ENCODE results near the gene WWTR1.
A peak's percentile ranks its signal among the peaks of the same experiment; 100 is the strongest.

WWTR1 gene

DNA sequence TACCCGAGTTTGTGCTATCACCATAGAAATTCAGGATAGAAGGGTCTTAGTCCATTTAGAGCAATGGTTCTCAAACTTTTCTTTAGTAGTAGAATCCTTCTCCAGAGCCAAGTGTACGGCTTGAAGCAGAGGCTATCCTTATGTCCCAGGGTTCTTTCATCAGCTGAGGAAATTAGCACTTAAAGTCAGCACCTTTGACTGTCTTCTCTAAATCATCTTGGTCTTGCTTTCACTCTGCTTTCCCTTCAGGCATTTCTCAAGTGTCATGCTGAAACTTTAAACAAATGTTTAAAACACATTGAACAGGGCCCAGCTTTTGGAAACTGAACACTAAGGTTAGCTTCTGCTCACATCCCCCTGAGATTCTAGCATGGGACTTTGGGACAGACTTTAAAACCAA is 105.1 kb downstream of the WWTR1 start:
- H3K27me3 ChIP-seq (ENCODE audit: insufficient read depth, low read length), result no peaks in the 10 kb centered on the region
- H3K36me3 ChIP-seq (ENCODE audit: insufficient read depth, low read length), result peaks cover 3% of the 10 kb centered on the region

DNA sequence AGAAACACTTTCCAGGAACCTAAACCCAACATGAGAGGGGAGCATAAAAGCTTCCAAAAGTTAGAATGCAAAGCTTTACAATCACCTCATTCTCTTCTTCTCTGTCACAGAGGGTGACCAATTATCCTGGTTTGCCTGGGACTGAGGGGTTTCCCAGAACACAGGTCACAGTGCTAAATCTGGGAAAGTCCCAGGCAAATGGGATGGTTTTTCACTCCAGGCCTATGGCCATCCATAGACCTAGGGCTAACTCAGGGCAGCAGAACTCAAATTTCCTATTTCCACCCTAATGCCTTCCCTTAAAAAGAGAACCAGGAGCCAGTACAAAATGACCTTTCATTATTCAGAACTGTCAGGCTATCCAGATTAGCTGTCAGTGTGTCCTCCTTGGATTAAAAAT is 106.3 kb downstream of the WWTR1 start:
- Histone ChIP-seq H3K9me3 (ENCODE audit: low read length) (no peaks in the 10 kb centered on the region), H3K4me3 (ENCODE audit: low read length) (no peak overlapping the region), H3K36me3 (ENCODE audit: insufficient read depth, low read length) (peaks cover 3% of the 10 kb centered on the region), H3K4me1 (ENCODE audit: insufficient read depth, low read length) (peaks cover 23% of the 10 kb centered on the region), H3K27me3 (ENCODE audit: insufficient read depth, low read length) (no peaks in the 10 kb centered on the region), H2AFZ (ENCODE audit: low read depth, low read length) (no peak overlapping the region)

More for the DNA sequence above, 105.1 kb downstream of the WWTR1 start:
- Histone ChIP-seq H3K4me3 (ENCODE audit: low read length) (no peak overlapping the region), H3K9me3 (ENCODE audit: low read length) (no peaks in the 10 kb centered on the region), H2AFZ (ENCODE audit: low read depth, low read length) (no peak overlapping the region), H3K4me1 (ENCODE audit: insufficient read depth, low read length) (peaks cover 23% of the 10 kb centered on the region)

DNA sequence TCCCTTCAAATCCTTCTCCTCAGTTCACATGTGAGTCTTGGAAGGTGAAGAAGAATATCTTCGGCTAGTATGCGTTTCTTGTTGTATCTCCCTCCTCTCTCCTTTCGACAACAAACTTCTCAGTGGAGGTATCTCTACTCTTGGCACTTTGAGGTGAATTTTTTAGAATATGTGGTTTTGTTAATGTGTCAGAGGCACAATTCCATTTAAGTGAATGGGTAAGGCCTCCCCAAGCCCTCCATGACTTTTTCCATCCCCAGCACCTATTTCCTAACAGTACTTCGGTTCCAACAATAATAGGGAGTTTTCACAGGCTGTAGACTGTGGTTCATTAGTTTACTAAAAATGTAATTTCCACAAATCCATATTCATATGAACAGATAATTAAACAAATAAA is 109.2 kb downstream of the WWTR1 start:
- H2AFZ ChIP-seq (ENCODE audit: low read depth, low read length), result no peak overlapping the region
- no peaks in the 10 kb centered on the region for H3K9me3 ChIP-seq (ENCODE audit: low read length)
- peaks cover 4% of the 10 kb centered on the region for H3K4me1 ChIP-seq (ENCODE audit: insufficient read depth, low read length)
- no peaks in the 10 kb centered on the region for H3K27me3 ChIP-seq (ENCODE audit: insufficient read depth, low read length)
- H3K4me3 ChIP-seq (ENCODE audit: low read length), result no peak overlapping the region
- H3K36me3 ChIP-seq (ENCODE audit: insufficient read depth, low read length), result peaks cover 3% of the 10 kb centered on the region

DNA sequence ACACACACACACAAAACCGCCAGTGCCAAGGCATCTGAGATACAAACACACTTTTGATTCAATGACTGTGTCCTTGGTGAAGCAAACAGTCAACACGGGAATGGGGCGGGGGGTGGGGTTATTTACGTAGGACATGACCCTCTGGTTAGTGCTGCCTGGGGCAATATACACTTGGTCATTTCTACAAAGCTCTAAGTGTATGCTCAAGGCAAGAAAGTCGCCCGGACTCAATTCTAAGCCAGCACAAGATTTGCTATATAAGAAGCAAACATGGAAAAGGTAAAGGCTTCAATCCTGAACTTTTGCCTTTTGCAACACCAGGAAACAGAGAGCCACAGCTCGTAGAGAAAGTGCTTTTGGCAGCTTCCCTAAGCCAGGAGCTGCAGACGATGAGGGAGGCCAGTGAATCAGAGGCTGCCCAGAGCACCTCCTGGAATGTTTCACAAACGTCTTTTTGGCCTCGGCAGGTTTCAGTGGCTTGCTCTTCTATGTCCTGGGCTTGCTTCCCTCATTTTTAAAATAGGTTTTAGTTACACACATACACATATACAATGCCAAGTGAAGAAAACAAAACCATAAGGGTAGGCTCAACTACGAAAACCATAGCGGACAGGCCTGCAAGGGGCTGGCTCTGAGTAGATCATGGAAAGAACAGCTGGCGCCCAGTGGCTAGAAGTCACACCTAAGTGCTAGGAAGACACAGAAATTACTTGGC is 109.7 kb downstream of the WWTR1 start:
- Histone ChIP-seq H3K4me1 (ENCODE audit: insufficient read depth, low read length) (no peaks in the 10 kb centered on the region), H3K27me3 (ENCODE audit: insufficient read depth, low read length) (no peaks in the 10 kb centered on the region), H3K36me3 (ENCODE audit: insufficient read depth, low read length) (peaks cover 3% of the 10 kb centered on the region), H3K4me3 (ENCODE audit: low read length) (no peak overlapping the region), H2AFZ (ENCODE audit: low read depth, low read length) (no peak overlapping the region), H3K9me3 (ENCODE audit: low read length) (no peaks in the 10 kb centered on the region)

DNA sequence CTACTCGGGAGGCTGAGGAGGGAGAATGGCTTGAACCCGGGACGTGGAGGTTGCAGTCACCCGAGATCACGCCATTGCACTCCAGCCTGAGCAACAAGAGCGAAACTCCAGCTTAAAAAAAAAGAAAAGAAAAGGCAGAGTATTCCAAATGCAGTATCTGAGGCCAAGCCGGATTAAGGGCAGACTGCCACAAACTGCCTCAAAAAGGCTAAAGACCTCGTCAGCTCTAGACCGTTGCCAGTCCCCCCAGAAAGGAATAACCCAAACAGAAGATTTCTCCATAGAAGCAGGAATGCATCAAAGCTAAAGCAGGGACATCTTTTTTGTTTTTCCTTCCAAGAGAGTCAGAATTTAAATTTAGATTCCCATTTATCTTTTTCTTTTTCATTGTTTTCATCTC is 110.4 kb downstream of the WWTR1 start:
- H2AFZ ChIP-seq (ENCODE audit: low read depth, low read length), result no peak overlapping the region
- no peak overlapping the region for H3K4me3 ChIP-seq (ENCODE audit: low read length)
- no peaks in the 10 kb centered on the region for H3K27me3 ChIP-seq (ENCODE audit: insufficient read depth, low read length)
- H3K36me3 ChIP-seq (ENCODE audit: insufficient read depth, low read length), result peaks cover 5% of the 10 kb centered on the region
- H3K4me1 ChIP-seq (ENCODE audit: insufficient read depth, low read length), result no peaks in the 10 kb centered on the region
- no peaks in the 10 kb centered on the region for H3K9me3 ChIP-seq (ENCODE audit: low read length)

DNA sequence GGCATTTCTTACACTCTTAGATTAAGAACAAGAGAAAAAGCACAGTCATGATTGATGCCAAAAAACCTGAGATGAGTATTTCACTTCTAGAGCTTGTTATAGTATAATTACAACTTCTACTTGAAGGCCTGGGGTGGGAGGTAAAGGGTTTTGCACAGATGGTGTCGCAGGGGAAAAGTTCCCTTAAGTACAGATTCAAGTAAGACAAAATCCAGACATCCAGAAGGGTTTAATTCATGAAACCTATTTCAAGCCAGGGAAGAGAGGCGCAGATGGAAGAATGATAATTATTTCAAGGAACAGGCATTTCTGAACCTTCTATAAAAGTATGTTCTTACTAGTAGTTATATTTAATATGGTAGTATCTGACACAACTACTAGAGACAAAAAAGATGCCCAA is 112.8 kb downstream of the WWTR1 start:
- peaks cover 2% of the 10 kb centered on the region for H3K9me3 ChIP-seq (ENCODE audit: low read length)
- no peaks in the 10 kb centered on the region for H3K27me3 ChIP-seq (ENCODE audit: insufficient read depth, low read length)
- peaks cover 13% of the 10 kb centered on the region for H3K4me1 ChIP-seq (ENCODE audit: insufficient read depth, low read length)
- no peak overlapping the region for H3K4me3 ChIP-seq (ENCODE audit: low read length)
- peaks cover 20% of the 10 kb centered on the region for H3K36me3 ChIP-seq (ENCODE audit: insufficient read depth, low read length)
- H2AFZ ChIP-seq (ENCODE audit: low read depth, low read length), result no peak overlapping the region

DNA sequence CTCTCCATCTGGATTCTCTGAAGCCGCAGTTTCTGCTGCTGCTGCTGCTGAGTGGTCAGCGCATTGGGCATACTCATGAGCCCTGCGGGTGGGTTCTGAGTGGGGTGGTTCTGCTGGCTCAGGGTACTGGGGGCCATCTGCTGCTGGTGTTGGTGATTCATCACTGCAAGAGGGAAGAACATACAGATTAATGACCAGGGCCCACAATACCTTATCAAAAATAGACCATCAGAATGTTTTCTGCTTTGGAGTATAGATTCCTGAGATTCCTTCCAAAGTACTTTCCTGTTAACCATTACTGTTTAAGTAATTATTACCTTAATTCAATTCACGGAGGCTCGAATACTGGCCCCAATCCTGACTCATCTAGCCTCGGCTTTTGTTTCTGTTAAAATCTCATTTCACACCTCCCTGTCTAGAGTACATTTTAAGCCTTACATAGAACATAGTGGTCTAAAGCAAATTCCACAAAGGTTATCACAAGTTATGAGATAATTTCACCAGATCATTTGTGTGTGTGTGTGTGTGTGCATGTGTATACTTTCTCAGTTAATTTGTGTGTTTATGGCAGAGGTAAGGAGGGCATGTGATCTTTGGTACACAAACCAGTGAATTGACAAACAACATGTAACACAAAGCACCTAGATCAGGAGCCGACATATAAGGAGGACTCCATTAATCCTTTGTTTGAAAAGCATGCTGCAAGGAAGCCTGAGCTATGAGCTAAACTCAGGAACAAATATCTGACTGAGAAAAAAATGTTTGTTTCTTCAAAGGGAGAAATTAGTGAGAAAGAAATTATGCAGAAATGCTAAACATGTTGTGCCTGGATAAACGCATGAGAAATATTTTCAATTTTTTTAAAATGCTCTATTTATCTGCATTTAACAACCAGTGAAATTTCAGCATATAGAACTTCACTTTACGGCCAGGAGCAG is 115.2 kb downstream of the WWTR1 start:
- H3K27me3 ChIP-seq (ENCODE audit: insufficient read depth, low read length), result no peaks in the 10 kb centered on the region
- H2AFZ ChIP-seq (ENCODE audit: low read depth, low read length), result no peak overlapping the region
- H3K36me3 ChIP-seq (ENCODE audit: insufficient read depth, low read length), result peaks cover 16% of the 10 kb centered on the region
- peaks cover 27% of the 10 kb centered on the region for H3K4me1 ChIP-seq (ENCODE audit: insufficient read depth, low read length)
- no peak overlapping the region for H3K4me3 ChIP-seq (ENCODE audit: low read length)
- peaks cover 2% of the 10 kb centered on the region for H3K9me3 ChIP-seq (ENCODE audit: low read length)

DNA sequence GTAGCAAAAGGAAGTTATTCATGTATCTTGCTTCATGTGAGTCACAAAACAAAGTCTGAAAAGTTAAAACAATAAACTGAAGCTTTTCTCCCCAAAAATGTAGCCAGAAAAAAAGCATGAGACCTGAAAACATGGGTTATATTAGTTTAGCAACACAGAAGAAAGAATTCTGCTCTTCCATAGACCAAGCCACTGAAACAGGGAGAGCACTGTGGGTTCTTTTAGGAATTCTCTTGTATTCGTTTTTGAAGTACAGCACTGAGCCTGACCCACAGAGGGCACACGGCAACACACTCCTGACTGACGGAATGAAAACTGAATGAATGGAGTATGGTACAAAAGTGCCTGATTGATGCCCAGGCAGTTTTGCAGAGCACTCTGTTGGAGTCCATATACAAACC is 116.7 kb downstream of the WWTR1 start:
- H3K36me3 ChIP-seq (ENCODE audit: insufficient read depth, low read length), result peaks cover 16% of the 10 kb centered on the region
- peaks cover 2% of the 10 kb centered on the region for H3K9me3 ChIP-seq (ENCODE audit: low read length)
- H3K27me3 ChIP-seq (ENCODE audit: insufficient read depth, low read length), result no peaks in the 10 kb centered on the region
- peaks cover 41% of the 10 kb centered on the region for H3K4me1 ChIP-seq (ENCODE audit: insufficient read depth, low read length)
- no peak overlapping the region for H2AFZ ChIP-seq (ENCODE audit: low read depth, low read length)
- H3K4me3 ChIP-seq (ENCODE audit: low read length), result no peak overlapping the region

DNA sequence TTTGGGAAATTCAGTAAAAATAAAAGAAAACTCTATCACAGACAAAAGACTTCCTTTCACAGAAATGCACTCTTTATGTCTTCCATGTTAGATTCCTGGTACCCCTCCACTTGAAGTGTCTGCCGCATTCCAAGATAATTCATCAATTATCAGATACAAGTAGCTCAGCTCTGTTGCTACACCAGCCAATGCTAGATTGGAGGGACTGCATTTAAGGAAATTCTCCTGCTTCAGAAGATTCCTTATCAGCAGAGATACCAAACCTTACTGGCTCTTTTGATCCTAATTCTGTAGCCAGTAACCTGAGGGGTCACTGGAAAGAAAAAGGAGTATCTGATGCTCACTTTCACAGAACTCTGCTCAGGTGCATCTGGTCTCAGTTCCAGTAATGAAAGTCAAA is 119.5 kb downstream of the WWTR1 start:
- no peak overlapping the region for H3K4me3 ChIP-seq (ENCODE audit: low read length)
- H3K4me1 ChIP-seq (ENCODE audit: insufficient read depth, low read length), result peaks cover 62% of the 10 kb centered on the region
- no peak overlapping the region for H2AFZ ChIP-seq (ENCODE audit: low read depth, low read length)

DNA sequence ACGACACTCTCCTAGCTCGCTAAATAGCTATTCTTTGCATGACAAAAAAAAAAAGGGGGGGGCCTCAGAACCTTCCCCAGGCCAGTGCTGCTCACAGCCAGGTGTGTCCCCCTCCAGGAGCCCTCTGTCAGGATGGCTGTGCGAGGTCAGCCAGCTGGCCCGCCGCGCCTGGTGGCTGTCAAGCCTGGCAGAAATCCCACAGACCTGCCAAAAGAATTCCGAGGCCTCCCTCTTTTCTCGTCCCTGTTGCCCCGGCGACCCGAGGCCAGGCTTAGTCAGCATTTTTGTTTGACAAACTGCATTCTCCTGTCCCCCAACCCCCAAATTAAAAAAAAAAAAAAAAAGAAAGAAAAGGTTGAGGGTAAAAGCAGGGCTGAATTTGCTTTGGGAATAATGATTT is 121.4 kb downstream of the WWTR1 start:
- peak overlapping the region; percentile 2 for H3K4me3 ChIP-seq (ENCODE audit: low read length)
- peaks cover 2% of the 10 kb centered on the region for H3K9me3 ChIP-seq (ENCODE audit: low read length)
- peaks cover 73% of the 10 kb centered on the region for H3K4me1 ChIP-seq (ENCODE audit: insufficient read depth, low read length)
- peaks cover 5% of the 10 kb centered on the region for H3K36me3 ChIP-seq (ENCODE audit: insufficient read depth, low read length)
- no peak overlapping the region for H2AFZ ChIP-seq (ENCODE audit: low read depth, low read length)
- H3K27me3 ChIP-seq (ENCODE audit: insufficient read depth, low read length), result no peaks in the 10 kb centered on the region

More for the DNA sequence above, 119.5 kb downstream of the WWTR1 start:
- Histone ChIP-seq H3K9me3 (ENCODE audit: low read length) (peaks cover 2% of the 10 kb centered on the region), H3K36me3 (ENCODE audit: insufficient read depth, low read length) (peaks cover 16% of the 10 kb centered on the region), H3K27me3 (ENCODE audit: insufficient read depth, low read length) (no peaks in the 10 kb centered on the region)

DNA sequence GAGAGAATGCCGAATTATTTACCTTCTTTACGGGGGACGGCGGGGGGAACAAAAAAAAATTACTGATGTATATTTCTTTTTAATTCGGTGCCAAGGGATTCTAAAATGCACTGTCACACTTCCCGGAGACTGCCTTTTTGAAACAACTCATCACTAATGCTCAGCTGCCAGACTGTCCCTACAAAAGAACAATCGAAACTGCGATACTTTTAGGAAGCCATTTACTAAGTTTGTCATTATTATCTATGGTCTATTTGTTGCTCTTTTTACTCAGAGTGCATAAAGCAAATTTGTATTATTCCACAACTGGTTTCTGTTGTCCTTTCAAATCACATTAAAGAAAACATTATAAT is 122.5 kb downstream of the WWTR1 start:
- H3K4me3 ChIP-seq (ENCODE audit: low read length), result no peak overlapping the region

DNA sequence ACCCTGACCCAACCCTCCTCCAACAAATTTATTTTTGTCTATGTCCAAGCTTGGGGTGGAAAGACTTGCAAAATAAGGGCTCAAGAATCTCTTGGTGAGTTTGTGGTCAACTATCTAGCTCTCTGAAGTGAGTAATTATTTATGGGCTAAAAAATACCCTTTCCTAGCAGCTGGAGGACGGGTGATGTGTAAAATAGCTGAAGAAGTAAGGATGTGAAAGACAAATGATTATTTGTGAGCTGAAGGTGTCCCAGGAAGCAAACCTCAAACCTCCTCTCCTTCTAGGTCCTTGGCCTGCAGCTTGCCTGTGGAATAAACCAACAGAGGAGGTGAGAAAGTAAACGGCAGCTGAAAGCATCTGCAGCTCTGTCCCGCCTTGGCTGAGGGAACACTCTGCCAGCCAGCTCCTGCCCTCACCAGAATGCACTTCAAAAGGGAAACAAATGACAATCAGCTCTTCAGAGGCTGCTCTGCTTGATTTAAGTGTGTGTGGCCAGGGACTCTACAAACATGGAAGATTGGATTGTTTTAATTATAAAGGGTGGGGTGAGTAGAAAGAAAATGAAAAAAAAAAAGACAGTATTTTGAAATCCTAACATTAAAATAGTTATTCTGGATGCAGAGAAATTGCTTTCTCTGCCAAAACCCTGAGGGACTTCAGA is 123.0 kb downstream of the WWTR1 start:
- H3K4me3 ChIP-seq (ENCODE audit: low read length), result no peak overlapping the region
- peaks cover 59% of the 10 kb centered on the region for H3K4me1 ChIP-seq (ENCODE audit: insufficient read depth, low read length)

More for the DNA sequence above, 122.5 kb downstream of the WWTR1 start:
- Histone ChIP-seq H3K36me3 (ENCODE audit: insufficient read depth, low read length) (no peaks in the 10 kb centered on the region), H2AFZ (ENCODE audit: low read depth, low read length) (no peak overlapping the region), H3K4me1 (ENCODE audit: insufficient read depth, low read length) (peaks cover 64% of the 10 kb centered on the region), H3K9me3 (ENCODE audit: low read length) (no peaks in the 10 kb centered on the region), H3K27me3 (ENCODE audit: insufficient read depth, low read length) (no peaks in the 10 kb centered on the region)

DNA sequence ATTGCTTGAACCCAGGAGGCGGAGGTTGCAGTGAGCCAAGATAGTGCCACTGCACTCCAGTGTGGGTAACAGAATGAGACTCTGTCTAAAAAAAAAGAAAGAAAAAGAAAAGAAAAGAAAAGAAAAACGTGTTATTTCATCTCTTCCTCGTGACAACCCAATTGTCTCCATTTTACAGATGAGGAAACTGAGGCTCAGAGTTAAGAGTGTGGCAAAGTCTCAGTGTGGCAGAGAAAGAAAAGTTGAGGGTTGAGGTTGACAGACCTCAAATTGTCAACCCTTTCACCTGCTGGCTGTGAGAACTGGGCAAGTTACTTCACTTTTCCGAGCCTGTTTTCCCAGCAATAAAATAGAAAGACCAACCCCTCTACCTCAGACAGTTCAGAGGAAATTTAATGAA is 123.7 kb downstream of the WWTR1 start:
- no peak overlapping the region for H2AFZ ChIP-seq (ENCODE audit: low read depth, low read length)
- peaks cover 52% of the 10 kb centered on the region for H3K4me1 ChIP-seq (ENCODE audit: insufficient read depth, low read length)
- H3K9me3 ChIP-seq (ENCODE audit: low read length), result no peaks in the 10 kb centered on the region
- H3K27me3 ChIP-seq (ENCODE audit: insufficient read depth, low read length), result no peaks in the 10 kb centered on the region
- no peaks in the 10 kb centered on the region for H3K36me3 ChIP-seq (ENCODE audit: insufficient read depth, low read length)
- no peak overlapping the region for H3K4me3 ChIP-seq (ENCODE audit: low read length)

More for the DNA sequence above, 123.0 kb downstream of the WWTR1 start:
- H3K9me3 ChIP-seq (ENCODE audit: low read length), result no peaks in the 10 kb centered on the region
- no peaks in the 10 kb centered on the region for H3K36me3 ChIP-seq (ENCODE audit: insufficient read depth, low read length)
- H2AFZ ChIP-seq (ENCODE audit: low read depth, low read length), result no peak overlapping the region
- no peaks in the 10 kb centered on the region for H3K27me3 ChIP-seq (ENCODE audit: insufficient read depth, low read length)
